DOHH2 (cell line): ENCODE data around the gene PDZRN4.

Experiments used
- H3F3A ChIP-seq: fragments of 200-600 bp; sonication (generic), shearing (Covaris generic); 2 replicates; pipeline ENCODE4 v1.6.0; 2016; ENCODE audit warnings: antibody characterized with exemption, mild to moderate bottlenecking; ENCODE audit not compliant: control insufficient read depth, insufficient read depth
- H3K27ac ChIP-seq: fragments of 200-600 bp; sonication (generic); 2 replicates; pipeline ENCODE4 v1.5.1; 2014; ENCODE audit warnings: low read depth, mild to moderate bottlenecking, low read length, moderate library complexity
- H3K27me3 ChIP-seq: fragments of 200-600 bp; sonication (generic); 2 replicates; pipeline ENCODE4 v1.6.1; 2014; ENCODE audit warnings: mild to moderate bottlenecking, low read length, mixed read lengths; ENCODE audit not compliant: control insufficient read depth
- H3K36me3 ChIP-seq: fragments of 200-600 bp; sonication (generic); 2 replicates; pipeline ENCODE4 v1.6.1; 2014; ENCODE audit warnings: mild to moderate bottlenecking, low read length, moderate library complexity, mixed read lengths; ENCODE audit not compliant: control insufficient read depth
- H3K4me1 ChIP-seq: fragments of 200-600 bp; sonication (generic); 2 replicates; pipeline ENCODE4 v1.6.1; 2014; ENCODE audit warnings: mild to moderate bottlenecking, low read length, mixed read lengths; ENCODE audit not compliant: control insufficient read depth
- H3K4me2 ChIP-seq: fragments of 200-600 bp; sonication (generic); 2 replicates; pipeline ENCODE4 v1.6.0; 2014; ENCODE audit warnings: mild to moderate bottlenecking, low read length, moderate library complexity
- H3K4me3 ChIP-seq: fragments of 200-600 bp; sonication (generic); 2 replicates; pipeline ENCODE4 v1.5.1; 2014; ENCODE audit warnings: mild to moderate bottlenecking, low read length, mixed read lengths
- H3K79me2 ChIP-seq: fragments of 200-600 bp; sonication (generic); 2 replicates; pipeline ENCODE4 v1.6.1; 2014; ENCODE audit warnings: mild to moderate bottlenecking, low read length, mixed read lengths; ENCODE audit not compliant: control insufficient read depth
- H3K9me2 ChIP-seq: fragments of 200-600 bp; sonication (generic); replicated peaks from 2 replicates; pipeline ENCODE4 v1.6.1; 2014; ENCODE audit warnings: mild to moderate bottlenecking, low read length, mixed read lengths; ENCODE audit not compliant: control insufficient read depth
- H3K9me3 ChIP-seq: fragments of 200-600 bp; sonication (generic); 2 replicates; pipeline ENCODE4 v1.6.1; 2014; ENCODE audit warnings: antibody characterized with exemption, low read length, mixed read lengths; ENCODE audit not compliant: control insufficient read depth, insufficient read depth
- H4K20me1 ChIP-seq: fragments of 200-600 bp; sonication (generic); 2 replicates; pipeline ENCODE4 v1.6.0; 2014; ENCODE audit warnings: low read depth, mild to moderate bottlenecking, antibody characterized with exemption, low read length, moderate library complexity; ENCODE audit not compliant: control insufficient read depth, insufficient read depth
- EZH2phosphoT487 ChIP-seq: fragments of 200-600 bp; sonication (generic); IDR thresholded peaks from 2 replicates; pipeline ENCODE4 v1.6.1; 2017; ENCODE audit warnings: borderline replicate concordance, mild to moderate bottlenecking, antibody characterized with exemption, low read length, moderate library complexity, mixed read lengths
- TF ChIP-seq, protein P1 (sequence below): fragments of 200-600 bp; sonication (generic); IDR thresholded peaks from one replicate; pipeline ENCODE4 v1.5.1; 2014; ENCODE audit warnings: antibody characterized with exemption, mild to moderate bottlenecking, low read depth, low read length; ENCODE audit not compliant: poor library complexity, severe bottlenecking

The PDZRN4 gene

DNA sequence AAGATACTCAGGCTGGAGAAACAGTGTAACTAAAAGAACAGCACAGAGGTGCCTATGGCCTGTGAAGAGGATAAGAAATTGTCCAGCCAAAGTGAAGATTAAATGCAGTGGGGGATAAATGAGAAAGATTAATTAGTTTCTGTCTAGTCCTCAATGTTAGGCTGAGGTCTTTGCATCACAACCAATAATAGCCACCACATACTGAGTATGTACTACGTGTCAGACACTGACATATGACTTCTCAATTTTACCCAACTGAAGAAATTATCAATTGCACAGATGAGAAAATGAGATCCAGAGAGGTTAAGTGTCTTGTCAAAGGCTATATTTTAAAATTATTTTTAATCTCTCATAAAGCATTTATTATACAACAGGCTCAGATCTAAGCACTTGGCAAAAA is 285.9 kb downstream of the PDZRN4 start:
- no peaks in the 10 kb centered on the region for H3K36me3 ChIP-seq
- H3K4me2 ChIP-seq, result no peak overlapping the region
- TF ChIP-seq, protein P1, sequence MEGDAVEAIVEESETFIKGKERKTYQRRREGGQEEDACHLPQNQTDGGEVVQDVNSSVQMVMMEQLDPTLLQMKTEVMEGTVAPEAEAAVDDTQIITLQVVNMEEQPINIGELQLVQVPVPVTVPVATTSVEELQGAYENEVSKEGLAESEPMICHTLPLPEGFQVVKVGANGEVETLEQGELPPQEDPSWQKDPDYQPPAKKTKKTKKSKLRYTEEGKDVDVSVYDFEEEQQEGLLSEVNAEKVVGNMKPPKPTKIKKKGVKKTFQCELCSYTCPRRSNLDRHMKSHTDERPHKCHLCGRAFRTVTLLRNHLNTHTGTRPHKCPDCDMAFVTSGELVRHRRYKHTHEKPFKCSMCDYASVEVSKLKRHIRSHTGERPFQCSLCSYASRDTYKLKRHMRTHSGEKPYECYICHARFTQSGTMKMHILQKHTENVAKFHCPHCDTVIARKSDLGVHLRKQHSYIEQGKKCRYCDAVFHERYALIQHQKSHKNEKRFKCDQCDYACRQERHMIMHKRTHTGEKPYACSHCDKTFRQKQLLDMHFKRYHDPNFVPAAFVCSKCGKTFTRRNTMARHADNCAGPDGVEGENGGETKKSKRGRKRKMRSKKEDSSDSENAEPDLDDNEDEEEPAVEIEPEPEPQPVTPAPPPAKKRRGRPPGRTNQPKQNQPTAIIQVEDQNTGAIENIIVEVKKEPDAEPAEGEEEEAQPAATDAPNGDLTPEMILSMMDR, result no peak
- TF ChIP-seq EZH2phosphoT487, result no peak
- H3K9me2 ChIP-seq, result no peaks in the 10 kb centered on the region
- no peaks in the 10 kb centered on the region for H3K4me1 ChIP-seq
- no peak overlapping the region for H3K27ac ChIP-seq
- no peaks in the 10 kb centered on the region for H3K27me3 ChIP-seq
- no peaks in the 10 kb centered on the region for H3K9me3 ChIP-seq
- no peaks in the 10 kb centered on the region for H4K20me1 ChIP-seq
- no peaks in the 10 kb centered on the region for H3F3A ChIP-seq
- H3K79me2 ChIP-seq, result no peaks in the 10 kb centered on the region
- no peak overlapping the region for H3K4me3 ChIP-seq

DNA sequence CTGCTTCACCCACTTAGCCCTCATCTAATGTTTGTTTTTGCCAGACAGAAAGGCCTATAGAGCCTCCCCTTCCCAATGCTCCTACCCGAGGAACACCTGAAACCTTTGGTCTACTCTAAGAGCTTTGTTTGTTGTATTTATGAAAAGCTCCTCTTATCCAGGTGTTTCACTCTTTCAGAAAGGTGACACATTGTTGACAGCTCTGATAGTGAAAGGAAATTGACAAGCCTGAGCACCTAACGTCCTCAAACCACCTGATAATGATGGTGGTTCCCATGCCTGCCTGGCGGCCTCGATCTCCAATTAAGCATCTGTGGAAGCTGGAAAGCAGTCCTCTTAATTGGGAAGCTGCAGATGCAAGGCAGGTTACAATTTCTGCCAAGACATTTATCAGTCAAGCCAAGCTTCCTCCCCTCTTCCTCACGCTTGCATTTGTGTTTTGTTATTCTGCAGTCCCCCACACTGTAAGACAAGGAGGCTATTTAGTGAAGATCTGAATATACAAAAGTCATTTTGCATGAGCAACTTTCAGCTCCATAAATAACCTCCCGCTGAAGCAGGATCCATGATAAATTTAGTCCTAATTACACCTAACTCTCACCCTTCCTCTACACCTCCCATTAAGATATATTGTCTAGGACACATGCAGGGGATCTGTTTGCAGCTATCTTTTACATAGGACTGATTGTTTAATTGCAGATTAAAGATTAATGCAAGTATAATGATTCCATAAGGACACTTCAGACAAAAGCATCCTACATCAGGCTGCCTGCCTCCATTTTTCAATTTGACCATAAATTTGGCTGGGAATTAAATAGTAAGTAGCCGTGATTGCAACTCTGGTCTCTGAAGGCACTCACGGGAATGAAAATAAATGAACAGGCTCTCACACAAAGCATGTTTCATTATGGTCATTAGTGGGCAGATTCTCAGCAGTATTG is 288.6 kb downstream of the PDZRN4 start:
- H3K9me2 ChIP-seq, result no peaks in the 10 kb centered on the region
- no peaks in the 10 kb centered on the region for H3K27me3 ChIP-seq
- no peaks in the 10 kb centered on the region for H3K36me3 ChIP-seq
- no peaks in the 10 kb centered on the region for H3K9me3 ChIP-seq
- TF ChIP-seq EZH2phosphoT487, result no peak
- TF ChIP-seq, protein P1, result no peak
- no peak overlapping the region for H3K27ac ChIP-seq
- H4K20me1 ChIP-seq, result no peaks in the 10 kb centered on the region
- no peaks in the 10 kb centered on the region for H3K4me1 ChIP-seq
- H3F3A ChIP-seq, result no peaks in the 10 kb centered on the region
- H3K4me2 ChIP-seq, result no peak overlapping the region
- no peaks in the 10 kb centered on the region for H3K79me2 ChIP-seq
- no peak overlapping the region for H3K4me3 ChIP-seq

DNA sequence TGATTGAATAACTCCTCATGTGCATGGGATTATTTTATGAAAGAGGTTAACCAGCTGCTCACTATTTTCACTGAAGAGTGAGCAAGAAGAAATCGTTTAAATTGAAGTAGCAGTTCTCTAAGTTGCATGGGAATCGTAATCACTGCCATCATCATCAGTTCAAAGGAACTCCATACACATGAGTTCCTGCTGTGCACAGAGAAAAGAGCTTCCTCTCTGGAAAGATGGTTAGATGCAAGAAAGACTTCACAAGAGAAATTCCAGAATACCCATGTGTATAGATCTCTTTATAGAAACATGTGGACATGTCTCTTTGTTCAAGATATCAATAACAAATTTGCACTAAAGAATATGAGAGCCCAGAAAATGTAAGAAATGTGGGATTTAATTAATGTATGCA is 291.3 kb downstream of the PDZRN4 start:
- Histone ChIP-seq H4K20me1 (no peaks in the 10 kb centered on the region), H3K9me3 (no peaks in the 10 kb centered on the region), H3F3A (no peaks in the 10 kb centered on the region), H3K79me2 (no peaks in the 10 kb centered on the region), H3K9me2 (no peaks in the 10 kb centered on the region), H3K4me2 (no peak overlapping the region), H3K36me3 (no peaks in the 10 kb centered on the region), H3K27ac (no peak overlapping the region), H3K4me3 (no peak overlapping the region), H3K4me1 (no peaks in the 10 kb centered on the region), H3K27me3 (no peaks in the 10 kb centered on the region)
- TF ChIP-seq EZH2phosphoT487, result no peak
- TF ChIP-seq, protein P1, result no peak
